PFSK-1 (cell line): ENCODE results near the gene ZNF346. TPM values are rescaled to one million over a fixed set of nuclear protein-coding genes. Genes with fewer than 3 reads are reported as not detected.
A peak's percentile ranks its signal among the peaks of the same experiment; 100 is the strongest.

Experiments used
- FOXP2 ChIP-seq: optimal IDR thresholded peaks from 2 replicates; pipeline ENCODE3; 2011; ENCODE audit warnings: borderline replicate concordance, control low read depth, inconsistent platforms; ENCODE audit not compliant: insufficient read depth; ENCODE audit errors: extremely low read length, extremely low read depth
- POLR2AphosphoS5 ChIP-seq: IDR thresholded peaks from 2 replicates; pipeline ENCODE4 v1.6.1; 2012; ENCODE audit warnings: low read depth, mild to moderate bottlenecking, control low read depth, low read length, moderate library complexity
- REST ChIP-seq, 2 experiments: IDR thresholded peaks; 2 replicates each; pipeline versions ENCODE4 v1.6.1 to v1.8.0; 2011 to 2012; ENCODE audit warnings: low read depth in 2 of 2, low read length in 2 of 2, control low read depth in 1 of 2, inconsistent platforms in 1 of 2, mild to moderate bottlenecking in 1 of 2, moderate library complexity in 1 of 2; ENCODE audit not compliant: insufficient read depth in 1 of 2
- SIN3A ChIP-seq: IDR thresholded peaks from 2 replicates; pipeline ENCODE4 v1.6.1; 2012; ENCODE audit warnings: mild to moderate bottlenecking, low read length, moderate library complexity, borderline replicate concordance; ENCODE audit not compliant: insufficient read depth
- TAF1 ChIP-seq: IDR thresholded peaks from 2 replicates; pipeline ENCODE4 v1.6.1; 2012; ENCODE audit warnings: low read length, control low read depth, borderline replicate concordance; ENCODE audit not compliant: insufficient read depth
- polyA plus RNA-seq: library from polyadenylated mRNA; unstranded; fragments of >200 nt; gene quantifications from one replicate; pipeline ENCODE4 v1.2.1, GENCODE V29; 2012; ENCODE audit warnings: low read depth, missing spikeins; ENCODE audit not compliant: insufficient read length

The ZNF346 gene
- 17.9 TPM for polyA plus RNA-seq

GRCh38 chr5:177022386-177023302 lies at the start of gene ZNF346:
TSS of gene ZNF346 (plus strand) at chr5:177022696. CDS start at chr5:177022739, 43 bp downstream.
- TF ChIP-seq REST (IDR thresholded peaks at IDR 0.05; ENCODE audit: insufficient read depth in 1 of 2, low read depth in 2 of 2, low read length in 2 of 2) (0 out of 4 replicates have a peak, but pooled peaks of 1 of the 2 experiments have one; percentile 28), SIN3A (peak; percentile 88; the same call in 1 of the 2 replicates), POLR2AphosphoS5 (peak; percentile 87), TAF1 (peak; percentile 88; the same call in 1 of the 2 replicates), FOXP2 (peak; percentile 14)

- no peak for TF ChIP-seq POLR2AphosphoS5
- no peak for TF ChIP-seq TAF1
- TF ChIP-seq FOXP2 = no peak
- TF ChIP-seq REST (IDR thresholded peaks at IDR 0.05; ENCODE audit: insufficient read depth in 1 of 2, low read depth in 2 of 2, low read length in 2 of 2) = no peak
- no peak for TF ChIP-seq SIN3A
Measured at GRCh38 chr5:176979669-176980068, 42.8 kb upstream of the ZNF346 start.

GRCh38 chr5:176980818-176981217 lies 41.7 kb upstream of the ZNF346 start:
- TF ChIP-seq REST (IDR thresholded peaks at IDR 0.05; ENCODE audit: insufficient read depth in 1 of 2, low read depth in 2 of 2, low read length in 2 of 2) = no peak
- TF ChIP-seq TAF1 = no peak
- TF ChIP-seq SIN3A = no peak
- TF ChIP-seq FOXP2 = no peak
- TF ChIP-seq POLR2AphosphoS5 = no peak

- TF ChIP-seq REST (IDR thresholded peaks at IDR 0.05; ENCODE audit: insufficient read depth in 1 of 2, low read depth in 2 of 2, low read length in 2 of 2) (no peak), FOXP2 (no peak), TAF1 (no peak), SIN3A (no peak)
Measured at GRCh38 chr5:176985516-176985915, 37.0 kb upstream of the ZNF346 start.
